ENCODE measurements around the gene PABPC1L.

PABPC1L gene

GRCh38 chr20:44900231-44900854 is 9.5 kb upstream of the PABPC1L start:
- no peak for DNase-seq (ENCODE audit: low read depth in 2 of 2)

- DNase-seq (ENCODE audit: low read depth in 2 of 2): no peak
Measured at GRCh38 chr20:44901974-44902373, 7.9 kb upstream of the PABPC1L start.

GRCh38 chr20:44904377-44904776 is 5.5 kb upstream of the PABPC1L start:
- no peak for DNase-seq (ENCODE audit: low read depth in 2 of 2)

DNA sequence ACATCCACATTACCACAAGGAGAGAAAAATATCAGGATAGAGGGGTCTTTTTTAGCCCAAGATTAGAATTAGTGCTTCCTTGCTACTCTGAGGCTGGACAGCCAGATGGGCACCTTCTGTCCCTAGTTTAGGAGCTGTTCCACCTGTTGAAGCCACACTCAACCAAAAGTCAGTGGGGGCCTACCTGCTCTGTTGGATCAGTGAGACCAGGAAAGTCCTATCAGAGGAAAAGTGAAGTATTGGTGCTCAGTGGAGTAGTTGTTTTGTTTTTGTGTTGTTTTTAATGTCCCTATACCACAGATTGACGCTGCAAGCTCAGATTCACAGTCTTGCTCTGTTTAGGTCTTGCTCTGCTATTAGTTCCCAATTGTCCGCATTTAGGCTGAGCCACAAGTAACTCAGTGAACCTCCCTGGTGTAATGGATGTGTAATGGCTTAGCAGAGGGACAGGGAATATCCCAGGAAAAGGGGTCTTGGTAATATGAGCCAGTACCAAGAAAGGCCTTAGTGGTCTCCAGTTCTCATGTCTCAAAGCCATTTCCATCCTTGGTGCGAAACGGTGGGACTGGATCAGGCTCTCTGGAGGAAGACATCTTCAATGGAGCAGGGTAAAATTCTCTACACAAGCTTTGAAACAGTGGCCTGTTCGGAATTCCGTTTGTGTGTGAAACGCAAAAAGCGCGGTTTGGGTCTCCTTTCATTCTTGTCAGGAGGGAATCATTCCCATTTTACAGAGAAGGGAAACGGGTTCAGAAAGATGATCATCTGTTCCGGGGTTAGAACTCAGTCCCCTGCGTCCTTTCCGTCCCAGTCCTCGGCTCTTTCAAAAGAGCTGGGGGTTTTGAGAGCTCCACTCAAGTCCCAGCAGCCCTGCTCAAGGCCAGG is 631 bp upstream of the PABPC1L start:
- DNase-seq (ENCODE audit: low read depth in 2 of 2): no peak

DNA sequence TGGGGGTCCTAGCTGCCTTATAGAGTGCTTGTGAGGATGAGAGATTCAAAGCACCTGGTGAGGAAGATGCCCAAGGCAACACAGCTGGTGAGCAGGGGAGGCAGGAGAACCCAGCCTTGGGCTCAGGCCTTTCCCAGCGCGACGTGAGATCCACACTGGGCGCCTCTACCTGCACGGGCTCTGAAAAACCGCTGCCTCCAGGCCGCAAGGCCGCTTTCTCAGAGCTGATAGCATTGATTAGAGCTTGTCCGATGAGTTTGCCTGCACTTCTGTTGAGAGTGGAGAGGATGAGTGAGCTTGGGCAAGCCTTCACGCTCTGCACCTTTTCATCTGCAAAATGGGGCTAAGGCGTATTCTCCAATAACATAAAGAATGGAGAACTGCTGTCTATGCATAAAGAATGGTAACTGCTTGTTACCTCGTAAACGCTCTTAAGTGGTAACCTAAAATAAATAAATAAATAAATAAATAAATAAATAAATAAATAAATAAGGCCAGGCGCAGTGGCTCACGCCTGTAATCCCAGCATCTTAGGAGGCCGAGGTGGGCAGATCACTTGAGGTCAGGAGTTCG is 916 bp downstream of the PABPC1L start:
- DNase-seq (ENCODE audit: low read depth in 2 of 2): no peak

DNA sequence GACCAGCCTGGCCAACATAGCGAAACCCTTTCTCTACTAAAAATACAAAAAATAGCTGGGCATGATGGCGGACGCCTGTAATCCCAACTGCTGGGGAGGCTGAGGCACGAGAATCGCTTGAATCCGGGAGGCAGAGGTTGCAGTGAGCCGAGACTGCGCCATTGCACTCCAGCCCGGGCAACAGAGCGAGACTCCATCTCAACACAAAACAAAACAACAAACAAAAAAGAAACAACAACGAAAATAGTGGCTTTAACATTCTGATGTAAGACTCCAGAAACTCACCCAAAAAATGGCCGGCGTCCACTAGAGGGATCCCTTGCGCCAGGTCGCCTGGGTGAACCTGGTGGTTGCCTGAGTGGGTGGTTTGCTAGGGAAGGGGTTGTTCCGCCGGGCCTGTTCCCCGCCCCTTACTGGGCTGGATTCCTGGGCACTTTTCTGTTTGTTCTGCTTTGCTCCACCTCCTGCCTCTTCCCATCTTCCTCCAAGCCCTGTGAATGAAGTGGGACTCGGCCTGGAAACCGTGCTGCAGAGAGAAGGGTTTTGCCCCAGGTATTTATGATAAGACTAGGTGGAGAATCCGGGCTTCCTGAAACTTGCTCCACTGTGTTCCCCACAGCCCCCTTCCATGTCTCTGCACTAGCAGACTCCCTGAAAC is 1.5 kb downstream of the PABPC1L start:
- DNase-seq (ENCODE audit: low read depth in 2 of 2): no peak

DNA sequence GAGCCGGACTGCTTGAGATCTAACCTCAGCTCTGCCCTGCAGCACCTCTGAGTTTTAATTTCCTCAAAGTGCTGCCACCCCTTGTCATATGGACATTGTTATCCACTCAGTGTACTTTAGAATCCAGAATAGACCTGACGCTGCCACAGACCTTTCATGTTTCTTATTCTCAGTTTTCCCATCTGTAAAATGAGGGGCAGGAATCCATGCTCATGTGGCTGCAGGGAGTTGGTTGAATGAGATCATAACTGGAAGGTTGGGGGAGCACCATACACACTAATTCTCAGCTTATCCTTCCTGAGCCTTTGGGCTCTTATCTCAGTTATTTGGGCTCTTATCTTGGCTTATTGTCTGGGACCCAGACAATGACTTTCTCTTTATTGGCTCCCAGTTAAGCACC is 2.3 kb downstream of the PABPC1L start:
- DNase-seq (ENCODE audit: low read depth in 2 of 2): no peak

DNA sequence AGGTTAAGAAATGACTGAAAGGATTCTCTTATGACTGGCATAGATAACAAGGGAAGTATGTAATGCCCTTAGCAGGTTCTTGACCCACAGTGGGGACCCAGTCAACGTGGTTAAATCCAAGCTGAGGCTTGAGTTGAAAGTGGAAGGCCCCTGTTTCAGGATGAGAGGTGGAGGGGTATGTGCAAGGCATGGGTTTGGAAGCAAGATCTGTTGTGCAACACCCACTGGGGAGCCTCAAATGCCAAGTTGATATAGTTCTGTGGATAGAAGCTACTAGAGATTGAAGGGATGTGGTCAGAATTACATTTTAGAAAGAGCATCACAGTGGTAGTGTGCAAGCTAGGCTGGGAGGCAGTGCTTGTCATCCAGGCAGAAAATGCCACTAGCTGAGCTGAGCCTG is 5.1 kb downstream of the PABPC1L start:
- DNase-seq (ENCODE audit: low read depth in 2 of 2): no peak

DNA sequence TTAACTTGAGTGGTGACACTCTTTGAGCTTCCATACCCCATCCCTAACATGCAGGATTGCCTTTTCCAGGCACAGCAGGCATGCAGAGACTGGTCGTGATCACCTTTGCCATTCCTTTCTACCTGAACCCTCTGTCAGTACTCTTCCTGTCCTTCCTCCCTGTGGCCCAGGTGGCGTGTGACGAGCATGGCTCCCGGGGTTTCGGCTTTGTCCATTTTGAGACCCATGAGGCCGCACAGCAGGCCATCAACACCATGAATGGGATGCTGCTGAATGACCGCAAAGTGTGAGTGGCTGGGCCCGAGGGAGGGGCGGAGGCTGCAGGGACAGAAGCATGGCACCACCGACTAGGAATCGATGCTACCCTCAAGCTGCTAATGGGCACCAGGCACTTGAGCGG is 6.7 kb downstream of the PABPC1L start:
- DNase-seq (ENCODE audit: low read depth in 2 of 2): no peak

DNA sequence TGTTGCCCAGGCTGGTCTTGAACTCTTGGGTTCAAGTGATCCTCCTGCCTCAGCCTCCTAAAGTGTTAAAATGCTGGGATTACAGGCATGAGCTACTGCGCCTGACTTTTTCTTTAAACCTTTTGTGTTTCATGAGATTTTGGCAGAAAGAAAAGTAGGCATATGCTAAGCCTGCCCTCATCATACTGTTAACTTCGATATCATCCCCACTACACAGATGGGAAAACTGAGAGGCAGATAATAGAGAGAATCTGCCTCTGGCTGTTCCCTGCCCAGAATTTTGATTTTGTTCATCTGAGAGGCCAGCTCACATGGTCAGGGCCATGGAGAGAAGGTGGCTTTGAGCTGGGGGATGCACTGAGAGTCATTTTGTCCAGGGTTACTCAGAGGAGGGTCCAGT is 7.5 kb downstream of the PABPC1L start:
- no peak for DNase-seq (ENCODE audit: low read depth in 2 of 2)

GRCh38 chr20:44918342-44918741 is 8.5 kb downstream of the PABPC1L start:
- DNase-seq (ENCODE audit: low read depth in 2 of 2): no peak

- DNase-seq (ENCODE audit: low read depth in 2 of 2): no peak
Measured at GRCh38 chr20:44918761-44919160, 8.9 kb downstream of the PABPC1L start.

DNA sequence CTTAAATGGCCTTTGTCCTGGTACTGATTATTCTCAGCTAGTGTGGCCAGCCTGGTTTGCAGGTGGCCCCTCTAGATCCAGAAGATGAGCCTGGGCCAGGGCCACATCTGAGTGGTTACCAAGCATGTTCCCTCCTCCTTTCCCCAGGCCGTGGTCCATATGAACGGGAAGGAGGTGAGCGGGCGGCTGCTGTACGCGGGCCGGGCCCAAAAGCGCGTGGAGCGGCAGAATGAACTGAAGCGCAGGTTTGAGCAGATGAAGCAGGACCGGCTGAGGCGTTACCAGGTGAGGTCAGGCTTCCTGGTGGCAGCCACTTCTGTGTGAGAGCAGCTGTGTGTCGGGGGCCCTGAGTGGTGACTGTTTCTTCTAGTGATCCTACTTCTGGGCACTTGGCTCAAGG is 11.6 kb downstream of the PABPC1L start:
- DNase-seq (ENCODE audit: low read depth in 2 of 2): no peak

DNA sequence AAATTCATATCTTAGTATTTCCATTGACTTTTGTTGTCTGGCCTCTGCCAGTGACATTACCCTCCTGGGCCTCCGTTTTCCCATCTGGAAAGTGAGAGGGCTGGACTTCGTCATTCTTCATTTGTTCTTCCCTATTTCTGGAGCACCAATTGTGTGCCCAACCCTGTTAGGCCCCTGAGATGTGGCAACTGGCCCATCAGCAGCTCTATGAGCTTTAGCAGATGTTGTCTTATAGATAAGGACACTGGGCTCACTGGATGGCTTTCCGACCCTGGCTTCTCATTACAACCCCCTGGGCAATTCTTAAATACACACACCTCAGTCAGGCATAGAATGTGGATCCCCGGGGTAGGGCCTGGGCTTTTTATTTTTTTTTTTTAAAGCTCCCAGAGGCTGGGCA is 14.7 kb downstream of the PABPC1L start:
- DNase-seq (ENCODE audit: low read depth in 2 of 2): no peak

DNA sequence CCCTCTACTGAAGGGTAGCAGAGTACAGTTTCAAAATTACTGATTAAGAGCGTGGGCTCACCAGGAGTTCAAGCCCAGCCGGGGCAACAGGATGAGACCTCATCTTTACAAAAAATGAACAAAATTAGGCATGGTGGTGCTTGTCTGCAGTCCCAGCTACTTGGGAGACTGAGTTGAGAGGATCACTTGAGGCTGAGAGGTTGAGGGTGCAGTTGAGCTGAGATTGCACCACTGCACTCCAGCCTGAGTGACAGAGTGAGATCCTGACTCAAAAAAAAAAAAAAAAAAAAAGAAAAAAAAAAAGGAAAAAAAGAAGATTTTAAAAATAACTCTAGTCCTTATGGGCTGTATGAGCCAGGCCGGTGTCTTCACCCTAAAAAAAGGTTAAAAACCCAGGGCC is 18.7 kb downstream of the PABPC1L start:
- DNase-seq (ENCODE audit: low read depth in 2 of 2): no peak

- no peak for DNase-seq (ENCODE audit: low read depth in 2 of 2)
Measured at GRCh38 chr20:44930517-44931168, 20.8 kb downstream of the PABPC1L start.

DNA sequence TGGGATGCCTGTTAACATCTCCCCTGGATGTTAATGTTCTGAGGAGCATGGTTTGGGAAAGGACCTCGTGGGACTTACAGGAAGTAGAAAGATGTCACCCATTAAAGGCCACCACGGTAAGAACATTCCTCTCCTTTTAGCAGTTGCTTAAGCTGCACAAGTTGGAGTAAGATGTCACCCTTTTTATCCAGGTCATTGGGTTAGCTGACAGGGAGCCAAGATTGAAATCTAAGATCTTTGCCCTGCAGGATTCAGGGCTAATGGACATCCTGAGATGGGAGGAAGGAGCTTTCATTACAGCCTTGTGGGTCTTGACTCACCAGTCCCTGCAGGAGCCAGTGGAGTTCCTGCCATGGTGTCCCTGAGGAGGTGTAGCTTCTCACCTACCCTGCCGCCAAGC is 22.1 kb downstream of the PABPC1L start:
- no peak for DNase-seq (ENCODE audit: low read depth in 2 of 2)

DNA sequence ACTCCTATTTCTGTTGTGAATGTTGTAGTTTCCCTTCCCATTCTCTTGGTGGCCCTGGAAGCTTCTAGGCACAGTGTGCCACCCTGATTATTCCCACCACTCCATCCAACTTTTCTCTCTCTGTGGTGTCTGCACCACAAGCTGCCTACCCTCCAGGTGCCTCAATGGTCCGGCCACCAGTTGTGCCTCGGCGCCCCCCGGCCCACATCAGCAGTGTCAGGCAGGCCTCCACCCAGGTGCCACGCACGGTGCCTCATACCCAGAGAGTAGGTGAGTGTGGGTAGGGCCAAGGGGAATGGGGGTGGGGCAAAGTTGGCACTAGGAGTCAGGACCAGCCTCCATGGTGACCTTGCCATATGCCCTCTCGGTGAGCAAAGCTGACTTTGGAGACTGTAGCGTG is 23.1 kb downstream of the PABPC1L start:
- no peak for DNase-seq (ENCODE audit: low read depth in 2 of 2)

- DNase-seq (ENCODE audit: low read depth in 2 of 2): no peak
Measured at GRCh38 chr20:44936510-44936909, 26.6 kb downstream of the PABPC1L start.

DNA sequence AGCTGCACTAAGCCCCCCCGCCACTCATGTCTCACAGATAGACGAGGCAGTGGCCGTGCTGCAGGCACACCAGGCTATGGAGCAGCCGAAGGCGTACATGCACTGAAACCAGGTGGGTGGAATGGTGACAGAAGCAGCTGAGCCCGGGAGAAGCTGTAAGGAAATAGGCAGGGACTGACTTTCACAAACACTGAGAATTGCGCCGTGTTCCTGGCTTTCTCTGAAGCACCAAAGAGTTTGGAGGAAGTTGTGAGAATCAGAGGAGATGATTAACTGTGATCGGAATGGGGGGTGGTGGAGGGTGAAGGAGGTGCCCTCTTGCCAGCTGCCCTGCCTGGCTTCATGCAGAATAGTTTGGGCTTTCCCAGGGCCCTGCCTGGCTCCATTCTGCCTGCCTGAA is 28.8 kb downstream of the PABPC1L start:
- no peak for DNase-seq (ENCODE audit: low read depth in 2 of 2)

DNA sequence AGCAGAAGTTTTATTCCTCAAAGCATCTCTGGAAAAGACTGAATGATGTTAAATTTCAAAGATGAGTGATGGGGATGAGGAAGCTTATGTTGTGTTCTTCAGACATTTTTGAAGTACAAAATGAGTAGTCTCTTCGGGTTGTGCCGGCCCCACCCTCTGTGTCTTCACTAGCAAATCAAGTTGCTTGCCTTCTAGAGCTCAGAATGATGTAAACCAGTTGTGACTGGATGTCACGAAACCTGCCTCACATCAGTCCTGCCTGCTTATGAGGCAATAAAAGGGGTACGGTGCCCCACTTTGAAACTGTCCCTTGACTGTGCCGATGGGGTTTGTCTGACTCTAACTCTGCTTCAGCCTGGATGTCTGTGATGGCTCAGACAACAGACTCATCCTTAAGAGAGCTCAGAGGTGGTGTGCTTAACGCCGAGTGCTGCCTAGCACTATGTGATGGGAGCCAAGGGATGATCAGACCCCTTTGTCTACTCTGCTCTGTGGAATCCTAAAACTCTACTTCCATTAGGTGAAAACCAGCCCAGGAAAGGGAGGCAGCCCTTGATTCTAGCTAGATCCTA is 31.3 kb downstream of the PABPC1L start:
- no peak for DNase-seq (ENCODE audit: low read depth in 2 of 2)

Data from stimulated activated CD8-positive, alpha-beta memory T cell treated with anti-CD3 and anti-CD28 coated beads, Interleukin-15, amount 100 ng/mL, for 4 hours (primary cell).